Esophagus muscularis mucosa (tissue), 4 donors: ENCODE results near the gene OCLN.
"Not testable (repeated sequence)": the region's sequence is repeated elsewhere in the genome, so short reads cannot be mapped to it uniquely, and the experiment has no call there.

Experiments
- CTCF ChIP-seq, 3 experiments: fragments of 200-600 bp in 2 of 3; fragments of 450-650 bp in 1 of 3; sonication (generic) in 2 of 3; IDR thresholded peaks; one replicate each; pipeline ENCODE4 v1.5.1; 2017 to 2019; ENCODE audit warnings: antibody characterized with exemption in 3 of 3, mild to moderate bottlenecking in 2 of 3, moderate library complexity in 1 of 3
- EP300 ChIP-seq: sonication (generic); formaldehyde crosslinking; IDR thresholded peaks from one replicate; pipeline ENCODE4 v1.6.1; 2017; ENCODE audit warnings: antibody characterized with exemption
- POLR2A ChIP-seq: fragments of 450-650 bp; IDR thresholded peaks from one replicate; pipeline ENCODE4 v1.6.1; 2017; ENCODE audit warnings: antibody characterized with exemption, moderate library complexity, mild to moderate bottlenecking, low read depth
- POLR2AphosphoS5 ChIP-seq, 2 donors: sonication (generic); formaldehyde crosslinking; IDR thresholded peaks; one replicate each; pipeline ENCODE4 v1.6.1; 2017; ENCODE audit warnings: antibody characterized with exemption in 2 of 2

GRCh38 chr5:69538735-69539134 is 46.1 kb downstream of the OCLN start:
- TF ChIP-seq CTCF (IDR thresholded peaks at IDR 0.05); POLR2AphosphoS5 (IDR thresholded peaks at IDR 0.05); POLR2A; EP300: not testable (repeated sequence)
